ENCODE results near the gene PTCH1.

The PTCH1 gene

GRCh38 chr9:95440447-95440846, 76.3 kb downstream of the PTCH1 start:
- H3K27ac ChIP-seq (ENCODE audit: low read length) = no peak overlapping the region
- no peak overlapping the region for H2AFZ ChIP-seq (ENCODE audit: low read length)
- H3K4me1 ChIP-seq (ENCODE audit: low read length) = no peaks in the 10 kb centered on the region
- H4K20me1 ChIP-seq (ENCODE audit: insufficient read depth, low read length) = no peaks in the 10 kb centered on the region
- H3K4me3 ChIP-seq (ENCODE audit: low read length) = no peak overlapping the region
- H3K27me3 ChIP-seq (replicated peaks; ENCODE audit: insufficient read depth, low read length) = no peaks in the 10 kb centered on the region
- no peaks in the 10 kb centered on the region for H3K9me2 ChIP-seq (replicated peaks; ENCODE audit: insufficient read depth, low read length)
- DNase-seq = no peak
- no peak overlapping the region for H3K4me2 ChIP-seq (ENCODE audit: low read depth, low read length)
- no peaks in the 10 kb centered on the region for H3K9me3 ChIP-seq (replicated peaks; ENCODE audit: insufficient read depth, low read length)
- no peak for TF ChIP-seq EZH2phosphoT487 (IDR thresholded peaks at IDR 0.05; ENCODE audit: low read length)
- TF ChIP-seq EZH2 (optimal IDR thresholded peaks at IDR 0.05; ENCODE audit: low read depth, low read length) = no peak
- no peaks in the 10 kb centered on the region for H3F3A ChIP-seq (ENCODE audit: insufficient read depth, low read length)
- H3K36me3 ChIP-seq (replicated peaks; ENCODE audit: insufficient read depth, low read length) = no peaks in the 10 kb centered on the region
- H3K9ac ChIP-seq (ENCODE audit: low read length) = no peak overlapping the region
- no peaks in the 10 kb centered on the region for H3K79me2 ChIP-seq (ENCODE audit: low read length)

GRCh38 chr9:95438561-95439357, 78.0 kb downstream of the PTCH1 start:
- no peaks in the 10 kb centered on the region for H3K9me3 ChIP-seq (replicated peaks; ENCODE audit: insufficient read depth, low read length)
- H3K36me3 ChIP-seq (replicated peaks; ENCODE audit: insufficient read depth, low read length) = no peaks in the 10 kb centered on the region
- H3K4me3 ChIP-seq (ENCODE audit: low read length) = no peak overlapping the region
- H3K4me2 ChIP-seq (ENCODE audit: low read depth, low read length) = no peak overlapping the region
- H4K20me1 ChIP-seq (ENCODE audit: insufficient read depth, low read length) = no peaks in the 10 kb centered on the region
- no peak overlapping the region for H2AFZ ChIP-seq (ENCODE audit: low read length)
- TF ChIP-seq CTCF (IDR thresholded peaks at IDR 0.05; ENCODE audit: low read length) (no peak), EZH2 (optimal IDR thresholded peaks at IDR 0.05; ENCODE audit: low read depth, low read length) (no peak), EZH2phosphoT487 (IDR thresholded peaks at IDR 0.05; ENCODE audit: low read length) (no peak)
- no peaks in the 10 kb centered on the region for H3K9me2 ChIP-seq (replicated peaks; ENCODE audit: insufficient read depth, low read length)
- no peaks in the 10 kb centered on the region for H3K79me2 ChIP-seq (ENCODE audit: low read length)
- no peaks in the 10 kb centered on the region for H3K4me1 ChIP-seq (ENCODE audit: low read length)
- no peak overlapping the region for H3K9ac ChIP-seq (ENCODE audit: low read length)
- H3F3A ChIP-seq (ENCODE audit: insufficient read depth, low read length) = no peaks in the 10 kb centered on the region
- H3K27ac ChIP-seq (ENCODE audit: low read length) = no peak overlapping the region
- no peak for DNase-seq
- no peaks in the 10 kb centered on the region for H3K27me3 ChIP-seq (replicated peaks; ENCODE audit: insufficient read depth, low read length)

GRCh38 chr9:95437559-95437958, 79.2 kb downstream of the PTCH1 start:
- H3K4me2 ChIP-seq (ENCODE audit: low read depth, low read length) = no peak overlapping the region
- no peak overlapping the region for H3K27ac ChIP-seq (ENCODE audit: low read length)
- no peaks in the 10 kb centered on the region for H4K20me1 ChIP-seq (ENCODE audit: insufficient read depth, low read length)
- no peaks in the 10 kb centered on the region for H3F3A ChIP-seq (ENCODE audit: insufficient read depth, low read length)
- H3K9me3 ChIP-seq (replicated peaks; ENCODE audit: insufficient read depth, low read length) = no peaks in the 10 kb centered on the region
- no peaks in the 10 kb centered on the region for H3K79me2 ChIP-seq (ENCODE audit: low read length)
- H3K4me3 ChIP-seq (ENCODE audit: low read length) = no peak overlapping the region
- H3K27me3 ChIP-seq (replicated peaks; ENCODE audit: insufficient read depth, low read length) = no peaks in the 10 kb centered on the region
- H3K4me1 ChIP-seq (ENCODE audit: low read length) = no peaks in the 10 kb centered on the region
- H3K9ac ChIP-seq (ENCODE audit: low read length) = no peak overlapping the region
- H3K9me2 ChIP-seq (replicated peaks; ENCODE audit: insufficient read depth, low read length) = no peaks in the 10 kb centered on the region
- H3K36me3 ChIP-seq (replicated peaks; ENCODE audit: insufficient read depth, low read length) = no peaks in the 10 kb centered on the region
- TF ChIP-seq EZH2 (optimal IDR thresholded peaks at IDR 0.05; ENCODE audit: low read depth, low read length) (no peak), CTCF (IDR thresholded peaks at IDR 0.05; ENCODE audit: low read length) (no peak), EZH2phosphoT487 (IDR thresholded peaks at IDR 0.05; ENCODE audit: low read length) (no peak)
- no peak for DNase-seq
- H2AFZ ChIP-seq (ENCODE audit: low read length) = no peak overlapping the region

GRCh38 chr9:95436416-95436815, 80.4 kb downstream of the PTCH1 start:
- H2AFZ ChIP-seq (ENCODE audit: low read length) = no peak overlapping the region
- no peaks in the 10 kb centered on the region for H3K79me2 ChIP-seq (ENCODE audit: low read length)
- DNase-seq = no peak
- H3K27me3 ChIP-seq (replicated peaks; ENCODE audit: insufficient read depth, low read length) = no peaks in the 10 kb centered on the region
- H3F3A ChIP-seq (ENCODE audit: insufficient read depth, low read length) = no peaks in the 10 kb centered on the region
- no peak for TF ChIP-seq CTCF (IDR thresholded peaks at IDR 0.05; ENCODE audit: low read length)
- TF ChIP-seq EZH2 (optimal IDR thresholded peaks at IDR 0.05; ENCODE audit: low read depth, low read length) = no peak
- TF ChIP-seq EZH2phosphoT487 (IDR thresholded peaks at IDR 0.05; ENCODE audit: low read length) = no peak
- no peak overlapping the region for H3K4me2 ChIP-seq (ENCODE audit: low read depth, low read length)
- H3K4me1 ChIP-seq (ENCODE audit: low read length) = no peaks in the 10 kb centered on the region
- no peaks in the 10 kb centered on the region for H3K36me3 ChIP-seq (replicated peaks; ENCODE audit: insufficient read depth, low read length)
- H3K27ac ChIP-seq (ENCODE audit: low read length) = no peak overlapping the region
- H3K9ac ChIP-seq (ENCODE audit: low read length) = no peak overlapping the region
- H3K9me3 ChIP-seq (replicated peaks; ENCODE audit: insufficient read depth, low read length) = no peaks in the 10 kb centered on the region
- H4K20me1 ChIP-seq (ENCODE audit: insufficient read depth, low read length) = no peaks in the 10 kb centered on the region
- no peak overlapping the region for H3K4me3 ChIP-seq (ENCODE audit: low read length)
- no peaks in the 10 kb centered on the region for H3K9me2 ChIP-seq (replicated peaks; ENCODE audit: insufficient read depth, low read length)
